Gastrocnemius medialis (tissue), 4 donors: Measurements from ENCODE around the gene RAB44. TPM values are rescaled to one million over a fixed set of nuclear protein-coding genes. Genes with fewer than 3 reads are reported as not detected.

Experiments
- ATAC-seq, 2 donors: fragments of 150-250 bp; one replicate each; pipeline ENCODE4 v1.9.1; 2016
- DNase-seq, 2 donors: peaks; one replicate each; pipeline ENCODE4 v3.0.0-alpha.2; 2019
- H3K27ac ChIP-seq, 4 donors: fragments of 200-600 bp; sonication (generic); 1 replicate in 1 of 4; 2 replicates in 3 of 4; pipeline ENCODE4 v1.5.1; 2016 to 2018; ENCODE audit warnings: mild to moderate bottlenecking in 2 of 4, moderate library complexity in 1 of 4
- H3K27me3 ChIP-seq, 3 donors: fragments of 200-600 bp; sonication (generic) in 2 of 3; 1 replicate in 1 of 3; 2 replicates in 2 of 3; pipeline versions ENCODE4 v1.5.1 to v1.6.0; 2016 to 2019; ENCODE audit warnings: mild to moderate bottlenecking in 1 of 3, moderate library complexity in 1 of 3
- H3K36me3 ChIP-seq, 2 donors: fragments of 200-600 bp; sonication (generic) in 1 of 2; one replicate each; pipeline ENCODE4 v1.5.1; 2017 to 2018
- H3K4me1 ChIP-seq, 2 donors: fragments of 200-600 bp; sonication (generic) in 1 of 2; one replicate each; pipeline ENCODE4 v1.5.1; 2016 to 2017; ENCODE audit warnings: mild to moderate bottlenecking in 2 of 2
- H3K4me3 ChIP-seq, 4 donors: fragments of 200-600 bp; sonication (generic) in 3 of 4; 1 replicate in 1 of 4; 2 replicates in 3 of 4; pipeline ENCODE4 v1.5.1; 2016 to 2019; ENCODE audit warnings: mild to moderate bottlenecking in 2 of 4
- H3K9me3 ChIP-seq, 3 donors: fragments of 200-600 bp; sonication (generic) in 2 of 3; 1 replicate in 1 of 3; 2 replicates in 2 of 3; pipeline ENCODE4 v1.5.1; 2016 to 2019
- CTCF ChIP-seq, 5 experiments: fragments of 450-650 bp in 3 of 5; fragments of 200-600 bp in 2 of 5; sonication (generic) in 2 of 5; IDR thresholded peaks in 4 of 5; conservative IDR thresholded peaks in 1 of 5; 1 replicate in 4 of 5; 2 replicates in 1 of 5; pipeline ENCODE4 v1.5.1; 2016 to 2019; ENCODE audit warnings: antibody characterized with exemption in 5 of 5, mild to moderate bottlenecking in 3 of 5, moderate library complexity in 3 of 5
- POLR2A ChIP-seq, 2 donors: fragments of 450-650 bp; IDR thresholded peaks; one replicate each; pipeline ENCODE4 v1.6.1; 2017; ENCODE audit warnings: antibody characterized with exemption in 2 of 2, mild to moderate bottlenecking in 2 of 2, moderate library complexity in 2 of 2
- in situ Hi-C, 4 donors: fragments of 200-750 bp; cut with MboI; loops; one replicate each; pipeline versions ENCODE4 v1.15.0 to v1.8.0; 2017; ENCODE audit warnings: low sequenced_read_pairs in 4 of 4
- intact Hi-C: fragments of 100-400 bp; cut with DNase I; formaldehyde crosslinking; loops from one replicate; pipeline ENCODE4 v1.15.1; 2023; ENCODE audit warnings: low total_unique reads
- total RNA-seq, 4 donors: library from RNA; depleted of rRNA; stranded (reverse); fragments of >200 nt; gene quantifications; one replicate each; pipeline versions ENCODE4 v1.1.0 to v1.2.3, GENCODE V29; 2016

RAB44 gene
- total RNA-seq, 4 donors from 2014 or later: 0.09 TPM; not detected in 3

- H3K27ac ChIP-seq: peak overlapping the region in 3 of 4 donors; percentile 61 to 67 (median 66)
- DNase-seq (no peak), ATAC-seq (no peak)
- H3K4me3 ChIP-seq: no peak overlapping the region
- no peaks in the 10 kb centered on the region for H3K36me3 ChIP-seq
- no peaks in the 10 kb centered on the region for H3K27me3 ChIP-seq
- in situ Hi-C loops (loop anchor here (5.0 to 25.0 kb wide), 3 partner anchors 77 to 242 kb away; partner anchors contain the start of gene FGD2 (in 2 of the 4)), intact Hi-C loops (loop anchor here (2.0 to 10.0 kb wide), 4 partner anchors 73 to 442 kb away; no protein-coding TSS in a partner anchor)
- peaks cover 11 to 22% of the 10 kb centered on the region in 2 donors for H3K4me1 ChIP-seq
- no peaks in the 10 kb centered on the region for H3K9me3 ChIP-seq
- TF ChIP-seq CTCF (IDR thresholded peaks at IDR 0.05 in 4 of 5, conservative IDR thresholded peaks at IDR 0.05 in 1 of 5): no peak
- TF ChIP-seq POLR2A (IDR thresholded peaks at IDR 0.05): no peak
These were observed 72.3 kb downstream of the RAB44 start for GRCh38 chr6:36769676-36770499.

GRCh38 chr6:36771145-36771544 is 73.5 kb downstream of the RAB44 start:
- Histone ChIP-seq H3K27ac (no peak overlapping the region), H3K4me1 (peaks cover 11 to 22% of the 10 kb centered on the region in 2 donors), H3K4me3 (no peak overlapping the region), H3K9me3 (no peaks in the 10 kb centered on the region), H3K36me3 (no peaks in the 10 kb centered on the region), H3K27me3 (no peaks in the 10 kb centered on the region)
- in situ Hi-C loops: loop anchor here in 3 of 4 donors (5.0 to 25.0 kb wide), 2 partner anchors 76 to 241 kb away; partner anchors contain the start of gene FGD2 (in 2 of the 3)
- no peak for TF ChIP-seq CTCF (IDR thresholded peaks at IDR 0.05 in 4 of 5, conservative IDR thresholded peaks at IDR 0.05 in 1 of 5)
- TF ChIP-seq POLR2A (IDR thresholded peaks at IDR 0.05): no peak
- ATAC-seq (no peak), DNase-seq (no peak)
- intact Hi-C loops: no loop called here

- DNase-seq (no peak), ATAC-seq (no peak)
- in situ Hi-C loops: loop anchor here in 3 of 4 donors (5.0 to 25.0 kb wide), 2 partner anchors 75 to 240 kb away; partner anchors contain the start of gene FGD2 (in 2 of the 3)
These were observed 74.8 kb downstream of the RAB44 start for GRCh38 chr6:36772397-36772796.

GRCh38 chr6:36774331-36774730 is 76.7 kb downstream of the RAB44 start:
- DNase-seq (no peak), ATAC-seq (no peak)
- H3K27me3 ChIP-seq: peaks cover 0 to 3% (median 0%) of the 10 kb centered on the region in 3 donors
- H3K9me3 ChIP-seq: no peaks in the 10 kb centered on the region
- TF ChIP-seq POLR2A (IDR thresholded peaks at IDR 0.05) (no peak), CTCF (IDR thresholded peaks at IDR 0.05 in 4 of 5, conservative IDR thresholded peaks at IDR 0.05 in 1 of 5) (no peak)
- no peaks in the 10 kb centered on the region for H3K36me3 ChIP-seq
- H3K4me3 ChIP-seq: no peak overlapping the region
- H3K27ac ChIP-seq: no peak overlapping the region
- in situ Hi-C loops (loop anchor here in 3 of 4 donors (5.0 to 25.0 kb wide), 2 partner anchors 73 to 238 kb away; partner anchors contain the start of gene FGD2 (in 2 of the 3)), intact Hi-C loops (no loop called here)
- H3K4me1 ChIP-seq: peaks cover 1 to 12% of the 10 kb centered on the region in 2 donors

More at GRCh38 chr6:36772397-36772796, 74.8 kb downstream of the RAB44 start:
- Histone ChIP-seq H3K36me3 (no peaks in the 10 kb centered on the region), H3K27me3 (no peaks in the 10 kb centered on the region), H3K9me3 (no peaks in the 10 kb centered on the region), H3K27ac (no peak overlapping the region), H3K4me1 (peaks cover 11 to 22% of the 10 kb centered on the region in 2 donors), H3K4me3 (no peak overlapping the region)
- intact Hi-C loops: no loop called here
- TF ChIP-seq POLR2A (IDR thresholded peaks at IDR 0.05) (no peak), CTCF (IDR thresholded peaks at IDR 0.05 in 4 of 5, conservative IDR thresholded peaks at IDR 0.05 in 1 of 5) (no peak)
